HEK293T (cell line): ENCODE data around the gene CELF1.

Source experiments
- ELF4 ChIP-seq: fragments of 450-650 bp; IDR thresholded peaks from 2 replicates; pipeline ENCODE4 v1.6.1; 2017; ENCODE audit warnings: antibody characterized with exemption
- HDGF ChIP-seq: fragments of 450-650 bp; IDR thresholded peaks from 2 replicates; pipeline ENCODE4 v1.6.1; 2017; ENCODE audit warnings: antibody characterized with exemption, borderline replicate concordance
- NFRKB ChIP-seq: fragments of 450-650 bp; IDR thresholded peaks from 2 replicates; pipeline ENCODE4 v1.6.1; 2016; ENCODE audit warnings: mild to moderate bottlenecking, moderate library complexity

DNA sequence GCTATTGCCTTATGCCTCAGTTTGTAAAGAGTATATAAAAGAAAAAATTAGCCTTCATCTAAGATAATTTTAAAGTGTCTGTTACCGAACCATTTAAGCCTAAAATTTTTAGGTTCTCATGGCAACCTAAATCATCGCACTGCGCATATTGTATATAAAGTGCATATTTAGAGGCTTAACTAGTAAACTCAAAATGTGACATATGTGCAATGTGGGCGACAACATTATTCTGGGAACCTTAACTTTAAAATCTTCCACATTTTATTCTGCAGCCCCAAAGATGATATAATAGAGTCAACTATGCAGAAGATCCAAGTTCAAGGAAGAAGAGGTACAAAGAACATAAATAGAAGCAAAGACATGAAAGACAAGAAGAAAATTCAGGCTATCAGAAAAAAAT is 23.0 kb downstream of the CELF1 start:
- no peak for TF ChIP-seq HDGF
- TF ChIP-seq NFRKB, result no peak
- TF ChIP-seq ELF4, result no peak
